ENCODE results near the gene EPB41L1.
A peak's percentile ranks its signal among the peaks of the same experiment; 100 is the strongest.

The EPB41L1 gene

DNA sequence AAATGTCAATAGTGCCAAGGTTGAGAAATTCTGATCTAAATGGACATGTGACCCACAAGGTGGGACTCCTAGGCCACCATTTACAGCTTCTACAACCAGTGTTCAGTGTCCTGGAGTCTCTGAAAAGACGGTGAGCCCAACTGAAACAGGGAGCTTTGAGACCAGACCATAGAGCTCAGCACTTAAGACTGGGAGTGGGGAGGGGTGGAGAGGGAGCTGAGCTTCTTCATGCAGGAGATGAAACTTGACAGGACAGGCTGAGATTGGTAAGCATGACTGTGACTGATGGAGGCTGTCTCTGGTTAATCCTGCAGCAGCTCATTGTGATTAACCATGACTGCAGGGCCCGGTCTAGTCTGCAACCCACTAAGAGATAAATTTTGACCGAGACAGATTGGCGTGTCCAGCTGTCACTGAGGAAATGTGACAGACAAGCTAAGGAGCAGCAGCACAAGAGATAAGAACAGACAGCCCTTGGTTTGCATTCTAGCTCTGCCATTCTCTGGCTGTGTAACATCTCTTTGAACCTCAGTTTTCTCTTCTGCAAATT is 80.3 kb downstream of the EPB41L1 start:
- no peak for DNase-seq

- DNase-seq, result peak; percentile 82 to 84
Measured at GRCh38 chr20:36235892-36236785, 81.6 kb downstream of the EPB41L1 start, which contains the start of gene AAR2. Gene AAR2 (plus strand): TSS chr20:36236478. CDS start chr20:36239869, 3,391 bp downstream.

DNA sequence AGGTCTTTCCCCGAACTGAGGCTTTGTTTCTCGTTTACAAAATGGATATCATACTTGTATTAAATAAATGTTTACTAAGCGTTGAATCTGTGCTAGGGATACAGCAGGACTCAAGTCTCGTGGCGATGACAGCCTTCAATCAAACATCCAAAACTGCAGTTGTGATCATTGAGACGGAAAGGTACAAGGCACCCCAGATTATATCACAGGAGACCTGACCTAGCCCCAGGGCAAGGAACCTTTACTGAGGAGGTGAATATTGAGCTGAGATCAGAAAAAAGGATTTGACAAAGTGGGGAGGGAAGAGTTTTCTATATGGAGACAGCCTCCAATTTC is 82.2 kb downstream of the EPB41L1 start:
- no peak for DNase-seq

DNA sequence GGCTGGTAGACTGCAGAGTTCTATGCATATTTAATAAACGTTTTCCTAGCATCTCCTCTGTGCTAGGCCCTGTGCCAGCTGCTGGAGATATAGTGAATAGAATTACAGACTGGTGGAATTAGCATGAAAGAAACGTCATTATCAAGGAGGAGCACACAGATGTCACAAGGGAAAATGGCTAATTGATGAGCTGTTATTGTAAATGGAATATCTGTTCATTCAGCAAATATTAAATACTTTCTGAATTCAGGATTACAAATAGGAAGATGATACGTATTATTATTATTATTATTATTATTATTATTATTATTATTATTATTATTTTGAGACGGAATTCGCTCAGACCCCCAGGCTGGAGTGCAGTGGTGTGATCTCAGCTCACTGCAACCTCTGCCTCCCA is 82.9 kb downstream of the EPB41L1 start:
- no peak for DNase-seq

DNA sequence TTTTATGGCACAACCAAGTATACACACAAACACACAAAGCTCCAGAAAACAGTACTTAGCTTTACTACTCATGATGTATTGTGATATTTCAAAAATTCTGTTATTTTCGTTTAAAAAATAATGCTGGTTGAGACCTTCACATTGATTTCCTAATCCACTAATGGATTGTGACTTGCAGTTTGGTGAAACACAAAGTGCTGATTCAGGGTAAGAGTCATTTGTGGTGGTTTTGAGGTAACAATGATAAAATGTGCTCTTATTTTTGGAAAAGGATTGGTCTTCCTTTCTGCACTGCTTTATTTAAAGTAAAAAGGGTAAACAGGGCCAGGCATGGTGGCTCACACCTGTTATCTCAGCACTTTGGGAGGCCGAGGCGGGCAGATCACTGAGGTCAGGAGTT is 83.6 kb downstream of the EPB41L1 start:
- DNase-seq, result no peak

- DNase-seq, result no peak
Measured at GRCh38 chr20:36238760-36239159, 84.2 kb downstream of the EPB41L1 start.

GRCh38 chr20:36240076-36240475 is 85.5 kb downstream of the EPB41L1 start:
- DNase-seq, result no peak

GRCh38 chr20:36241678-36242077 is 87.1 kb downstream of the EPB41L1 start:
- DNase-seq, result no peak

DNA sequence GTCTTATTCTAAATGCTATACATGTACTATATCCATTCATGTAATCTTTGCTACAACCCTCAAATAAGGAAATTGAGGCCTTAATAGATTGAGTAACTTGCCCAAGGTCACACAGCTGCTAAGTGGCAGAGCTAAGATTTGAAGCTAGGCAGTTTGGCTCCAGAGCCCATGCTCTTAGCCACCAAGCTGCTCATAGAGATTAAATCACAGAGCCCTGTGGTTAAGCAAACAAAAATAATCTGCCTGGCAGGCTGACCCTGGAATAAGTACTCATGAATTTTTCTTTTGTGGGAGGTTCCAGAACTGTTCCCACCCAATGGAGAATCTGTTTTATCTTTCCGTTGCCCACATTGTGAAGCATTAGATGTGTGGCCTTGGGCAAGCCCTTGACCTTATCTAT is 89.2 kb downstream of the EPB41L1 start:
- no peak for DNase-seq

GRCh38 chr20:36246401-36246800 is 91.9 kb downstream of the EPB41L1 start:
- DNase-seq, result no peak

DNA sequence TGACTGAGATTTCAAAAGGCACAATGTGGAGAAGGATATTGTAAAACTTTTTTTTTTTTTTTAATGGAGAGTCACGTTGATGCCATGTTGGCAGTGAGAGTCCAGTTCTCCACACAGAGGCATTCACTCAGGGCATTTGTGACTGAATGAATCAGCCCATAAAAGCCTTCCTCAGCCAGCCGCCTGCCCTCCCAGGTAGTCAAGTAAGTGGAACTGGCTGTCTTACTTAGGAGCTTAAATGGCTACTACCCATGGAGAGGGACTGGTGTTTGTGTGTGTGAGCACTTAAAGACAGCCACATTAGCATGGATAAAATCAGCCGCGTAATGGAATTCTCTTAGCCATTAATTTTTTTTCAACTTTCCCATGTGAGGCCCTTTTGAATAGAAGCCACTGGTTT is 94.3 kb downstream of the EPB41L1 start:
- no peak for DNase-seq

GRCh38 chr20:36249450-36249849 is 94.9 kb downstream of the EPB41L1 start:
- DNase-seq, result no peak

DNA sequence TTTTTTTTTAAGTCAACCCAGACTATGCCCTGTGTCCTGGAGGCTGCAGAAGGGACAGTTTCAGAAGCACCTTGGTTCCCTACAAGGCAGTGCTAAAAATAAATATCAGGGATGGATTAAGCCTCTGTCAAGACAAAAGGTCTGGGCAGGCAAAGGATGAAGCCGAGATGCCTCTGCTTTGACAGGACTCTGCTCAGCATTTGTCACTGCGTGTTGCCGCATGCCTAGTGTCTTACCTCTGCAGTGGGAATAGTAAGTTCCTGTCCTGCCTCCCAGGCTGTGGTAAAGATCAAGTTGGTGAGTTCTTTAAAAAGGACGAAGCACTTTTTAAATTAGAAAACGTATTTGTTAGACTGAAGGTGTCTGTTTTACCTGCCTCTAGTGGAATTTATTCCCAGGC is 96.9 kb downstream of the EPB41L1 start:
- no peak for DNase-seq

GRCh38 chr20:36252511-36252910 is 98.0 kb downstream of the EPB41L1 start:
- DNase-seq, result no peak

GRCh38 chr20:36253036-36253435 is 98.5 kb downstream of the EPB41L1 start:
- no peak for DNase-seq

DNA sequence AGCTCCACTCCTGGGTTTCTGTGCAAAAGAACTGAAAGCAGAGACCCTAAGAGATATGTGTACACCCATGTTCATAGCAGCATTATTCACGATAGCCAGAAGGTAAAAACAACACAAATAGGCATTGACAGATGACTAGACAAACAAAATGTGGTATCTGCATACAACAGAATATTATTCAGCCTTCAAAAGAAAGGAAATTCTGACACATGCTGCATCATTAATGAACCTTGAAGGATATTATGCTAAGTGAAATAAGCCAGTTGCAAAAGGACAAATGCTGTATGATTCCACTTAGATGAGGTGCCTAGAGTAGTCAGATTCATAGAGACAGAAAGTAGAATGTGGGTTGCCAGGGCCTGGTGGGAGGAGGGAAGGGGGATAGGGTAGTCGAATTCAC is 99.5 kb downstream of the EPB41L1 start:
- no peak for DNase-seq

DNA sequence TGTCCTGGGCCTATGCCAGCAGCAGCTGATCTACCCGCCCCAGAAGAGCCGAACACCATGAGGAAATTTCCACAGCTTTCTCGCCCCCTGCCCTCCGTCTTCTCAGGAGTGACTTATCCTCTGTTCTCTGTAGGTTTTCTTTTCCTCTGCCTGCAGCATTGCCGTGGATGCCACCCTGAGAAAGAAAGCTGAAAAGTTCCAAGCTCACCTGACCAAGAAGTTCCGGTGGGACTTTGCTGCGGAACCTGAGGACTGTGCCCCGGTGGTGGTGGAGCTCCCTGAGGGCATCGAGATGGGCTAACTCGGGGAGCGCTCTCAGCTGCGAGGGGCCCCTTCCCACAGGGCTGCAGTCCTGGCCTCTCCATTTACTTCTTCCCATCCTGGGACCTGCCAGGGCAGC is 100.9 kb downstream of the EPB41L1 start:
- no peak for DNase-seq

DNA sequence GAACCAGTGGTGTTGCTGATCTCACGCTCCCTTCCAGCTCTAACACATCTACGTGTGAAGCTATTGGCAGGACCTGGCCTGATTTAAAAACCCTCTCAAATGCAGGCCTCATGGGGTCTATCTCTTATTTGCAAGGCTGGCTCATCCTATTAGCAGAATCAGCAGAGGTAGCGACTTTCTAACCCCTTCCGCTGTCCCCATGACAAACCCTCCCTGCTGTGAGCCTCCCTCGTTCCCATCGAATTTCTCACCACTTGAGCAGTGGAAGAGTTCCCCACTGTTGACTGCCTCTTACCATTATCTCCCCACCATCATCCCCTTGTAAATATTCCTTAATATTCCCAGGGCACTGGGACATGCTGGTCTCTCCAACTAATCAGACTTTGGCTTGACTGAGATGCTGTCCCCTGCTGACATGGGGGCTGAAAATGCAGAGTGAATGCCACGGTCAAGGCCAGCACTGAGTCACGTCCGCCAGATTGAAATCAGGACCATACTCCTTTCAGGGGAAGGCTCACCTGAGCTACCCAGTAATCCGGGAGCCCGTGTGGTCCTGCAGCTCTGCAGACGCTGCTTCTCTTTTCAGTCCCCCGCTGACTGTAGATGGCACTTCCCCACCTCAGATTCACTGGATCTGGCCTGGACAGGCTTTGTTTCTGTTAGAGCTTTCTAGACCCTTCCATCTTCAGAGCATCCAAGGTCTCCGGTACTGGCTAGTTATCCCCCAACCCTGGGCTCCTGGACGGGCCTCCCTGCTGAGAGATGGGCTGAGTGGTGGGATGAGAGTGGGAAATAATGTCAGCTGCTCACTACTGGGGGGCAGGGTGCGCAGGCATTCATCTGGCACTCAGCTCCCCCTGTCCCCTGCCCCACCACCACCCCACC is 104.9 kb downstream of the EPB41L1 start:
- DNase-seq, result no peak

GRCh38 chr20:36260316-36260715 is 105.8 kb downstream of the EPB41L1 start:
- no peak for DNase-seq

DNA sequence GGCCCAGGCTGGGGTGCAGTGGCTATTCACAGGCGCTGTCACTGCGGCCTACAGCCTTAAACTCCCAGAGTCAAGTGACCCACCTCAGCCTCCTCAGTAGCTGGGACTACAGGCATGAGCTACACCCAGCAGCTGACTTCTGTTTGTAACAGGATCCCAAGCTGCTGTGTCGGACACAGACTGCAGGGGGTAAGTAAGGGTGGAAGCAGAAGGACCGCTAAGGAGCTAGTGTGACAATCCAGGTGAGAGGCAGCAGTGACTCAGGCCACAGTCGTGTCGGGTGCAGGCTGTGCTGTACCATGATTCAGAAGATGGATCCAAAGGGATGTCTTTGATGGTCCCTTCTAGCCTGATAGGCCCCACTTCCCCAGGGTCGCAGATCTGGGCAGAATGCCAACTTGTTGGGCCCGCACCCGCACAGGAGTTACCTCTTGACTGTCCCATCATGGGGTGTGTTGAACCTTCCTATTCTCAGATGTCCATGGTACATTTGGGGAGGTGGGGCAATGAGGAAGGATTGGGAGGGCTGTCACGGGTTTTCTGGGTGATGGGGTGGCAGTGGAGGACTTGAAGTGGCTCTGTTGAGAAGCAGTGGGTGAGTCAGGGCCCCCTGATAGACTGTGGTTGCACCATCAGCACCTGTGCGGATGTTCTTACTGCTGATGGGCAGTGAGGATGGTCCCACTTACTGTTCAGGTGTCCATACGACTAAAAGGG is 107.0 kb downstream of the EPB41L1 start:
- no peak for DNase-seq

- no peak for DNase-seq
Measured at GRCh38 chr20:36262440-36262839, 107.9 kb downstream of the EPB41L1 start.

- DNase-seq, result no peak
Measured at GRCh38 chr20:36264426-36265246, 110.1 kb downstream of the EPB41L1 start.
